NT2/D1 (cell line): Measurements from ENCODE around the gene PLXNA4.

Source experiments
- DNase-seq: peaks from one replicate; pipeline ENCODE4 v3.0.0-alpha.2; 2011; ENCODE audit warnings: low read depth, low spot score
- H3K27me3 ChIP-seq: 2 replicates; pipeline ENCODE4 v1.6.0; 2011; ENCODE audit warnings: mild to moderate bottlenecking; ENCODE audit not compliant: insufficient read length, insufficient read depth
- H3K36me3 ChIP-seq: 2 replicates; pipeline ENCODE4 v1.6.1; 2011; ENCODE audit warnings: mild to moderate bottlenecking, low read length, mixed read lengths; ENCODE audit not compliant: insufficient read depth, insufficient read length
- H3K4me1 ChIP-seq: 2 replicates; pipeline ENCODE4 v1.5.1; 2011; ENCODE audit not compliant: insufficient read depth, insufficient read length
- H3K4me3 ChIP-seq: 2 replicates; pipeline ENCODE4 v1.5.1; 2011; ENCODE audit warnings: low read depth; ENCODE audit not compliant: insufficient read length
- H3K9ac ChIP-seq: 2 replicates; pipeline ENCODE4 v1.6.0; 2011; ENCODE audit warnings: low read depth; ENCODE audit not compliant: insufficient read length
- H3K9me3 ChIP-seq: 2 replicates; pipeline ENCODE4 v1.5.1; 2011; ENCODE audit warnings: mild to moderate bottlenecking, low read length; ENCODE audit not compliant: insufficient read depth
- SUZ12 ChIP-seq: IDR thresholded peaks from 2 replicates; pipeline ENCODE4 v1.6.1; 2011; ENCODE audit not compliant: insufficient read length, insufficient read depth; ENCODE audit errors: extremely low read depth
- YY1 ChIP-seq: IDR thresholded peaks from 2 replicates; pipeline ENCODE4 v1.6.1; 2011; ENCODE audit not compliant: insufficient read length, insufficient read depth
- ZNF274 ChIP-seq: IDR thresholded peaks from 2 replicates; pipeline ENCODE4 v1.6.1; 2011; ENCODE audit warnings: mild to moderate bottlenecking, low read depth, low read length

Gene PLXNA4

GRCh38 chr7:132118641-132119040, 457.6 kb downstream of the PLXNA4 start:
- Histone ChIP-seq H3K9me3 (no peaks in the 10 kb centered on the region), H3K4me3 (no peak overlapping the region), H3K9ac (no peak overlapping the region), H3K36me3 (no peaks in the 10 kb centered on the region), H3K4me1 (peaks cover 3% of the 10 kb centered on the region), H3K27me3 (no peaks in the 10 kb centered on the region)
- DNase-seq = no peak
- no peak for TF ChIP-seq ZNF274
- no peak for TF ChIP-seq SUZ12
- TF ChIP-seq YY1 = no peak

DNA sequence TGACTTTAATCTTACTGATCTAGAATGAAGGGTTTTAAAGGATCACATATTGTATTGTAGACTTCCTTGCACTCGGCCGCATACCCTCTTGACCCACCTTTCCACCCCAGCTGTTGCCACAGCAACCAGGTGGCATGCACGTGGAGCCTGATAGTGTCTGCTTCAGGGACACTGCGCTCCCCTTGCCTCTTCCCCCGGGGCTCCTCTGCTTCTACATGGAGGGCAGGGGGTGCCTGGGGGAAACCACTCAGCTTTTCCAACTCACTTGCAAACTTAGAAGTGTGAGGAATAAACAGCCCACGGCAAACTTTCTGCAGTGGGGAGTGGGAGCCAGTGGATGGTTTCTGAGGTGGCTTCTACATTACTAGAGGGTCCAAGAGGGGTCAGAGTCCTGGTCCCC, 458.6 kb downstream of the PLXNA4 start:
- no peak for DNase-seq
- TF ChIP-seq ZNF274 = no peak
- TF ChIP-seq YY1 = no peak
- TF ChIP-seq SUZ12 = no peak
- H3K27me3 ChIP-seq = no peaks in the 10 kb centered on the region
- H3K4me1 ChIP-seq = peaks cover 3% of the 10 kb centered on the region
- no peaks in the 10 kb centered on the region for H3K9me3 ChIP-seq
- H3K9ac ChIP-seq = no peak overlapping the region
- H3K4me3 ChIP-seq = no peak overlapping the region
- no peaks in the 10 kb centered on the region for H3K36me3 ChIP-seq

DNA sequence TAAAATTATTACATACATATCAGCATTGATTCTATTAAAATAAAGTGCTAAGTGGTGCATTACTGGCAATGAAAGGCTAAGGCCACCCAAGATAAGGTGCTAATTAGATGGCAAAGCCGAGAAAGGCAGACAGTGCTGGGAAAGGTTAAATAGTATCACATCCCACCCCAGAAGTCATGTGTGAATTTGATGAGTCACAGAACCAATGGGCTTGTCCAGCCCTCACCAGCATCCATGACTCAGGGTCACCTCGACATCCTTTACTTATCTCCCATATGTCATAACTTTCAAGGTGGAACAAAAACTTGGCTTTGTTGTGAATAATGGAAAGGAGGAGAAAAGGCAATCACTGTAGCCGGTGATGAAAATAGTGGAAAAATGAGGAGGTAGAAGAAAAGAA, 459.1 kb downstream of the PLXNA4 start:
- H3K4me1 ChIP-seq = peaks cover 3% of the 10 kb centered on the region
- no peaks in the 10 kb centered on the region for H3K36me3 ChIP-seq
- TF ChIP-seq SUZ12 (no peak), ZNF274 (no peak), YY1 (no peak)
- no peak overlapping the region for H3K4me3 ChIP-seq
- H3K9me3 ChIP-seq = no peaks in the 10 kb centered on the region
- no peak for DNase-seq
- H3K27me3 ChIP-seq = no peaks in the 10 kb centered on the region
- no peak overlapping the region for H3K9ac ChIP-seq

GRCh38 chr7:132116369-132116768, 459.9 kb downstream of the PLXNA4 start:
- peaks cover 3% of the 10 kb centered on the region for H3K4me1 ChIP-seq
- TF ChIP-seq YY1 (no peak), ZNF274 (no peak)
- no peak for DNase-seq

DNA sequence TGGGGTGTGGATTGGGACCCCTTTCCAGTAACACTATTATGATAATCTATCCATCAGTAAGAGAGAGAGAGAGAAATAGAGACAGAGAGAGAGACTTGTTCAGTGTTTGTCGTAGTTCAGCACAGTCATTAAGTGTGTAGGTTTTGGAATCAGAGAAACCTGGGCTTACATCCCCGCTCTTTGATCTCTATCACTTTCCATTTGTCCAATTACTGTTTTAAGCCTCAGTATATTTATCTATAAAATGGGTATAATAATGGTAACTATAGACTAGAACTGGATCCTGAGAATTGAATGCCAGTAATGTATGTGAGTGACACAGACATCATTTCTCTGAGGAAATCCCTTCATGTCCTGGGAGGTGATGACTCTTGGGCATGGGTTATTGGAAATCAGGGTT, 460.5 kb downstream of the PLXNA4 start:
- no peaks in the 10 kb centered on the region for H3K9me3 ChIP-seq
- DNase-seq = no peak
- H3K9ac ChIP-seq = no peak overlapping the region
- no peak for TF ChIP-seq YY1
- H3K4me1 ChIP-seq = peaks cover 3% of the 10 kb centered on the region
- no peaks in the 10 kb centered on the region for H3K27me3 ChIP-seq
- H3K4me3 ChIP-seq = no peak overlapping the region
- no peaks in the 10 kb centered on the region for H3K36me3 ChIP-seq

More at GRCh38 chr7:132116369-132116768, 459.9 kb downstream of the PLXNA4 start:
- Histone ChIP-seq H3K9me3 (no peaks in the 10 kb centered on the region), H3K36me3 (no peaks in the 10 kb centered on the region), H3K9ac (no peak overlapping the region), H3K4me3 (no peak overlapping the region), H3K27me3 (no peaks in the 10 kb centered on the region)

DNA sequence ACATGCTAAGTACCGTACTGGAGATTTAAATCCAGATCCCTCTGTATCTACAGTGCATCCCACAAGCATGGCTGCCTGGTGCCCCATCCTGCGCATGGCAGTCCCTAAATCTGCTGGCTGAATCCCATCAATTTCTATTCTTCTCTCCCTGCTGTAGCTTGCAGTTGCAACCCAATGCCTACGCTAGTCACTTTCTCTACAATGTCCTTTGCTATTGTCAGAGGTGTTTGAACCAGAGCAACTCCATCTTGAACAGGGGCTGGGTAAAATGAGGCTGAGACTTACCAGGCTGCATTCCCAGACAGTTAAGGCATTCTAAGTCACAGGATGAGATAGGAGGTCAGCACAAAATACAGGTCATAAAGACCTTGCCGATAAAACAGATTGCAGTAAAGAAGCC, 461.2 kb downstream of the PLXNA4 start:
- Histone ChIP-seq H3K27me3 (no peaks in the 10 kb centered on the region), H3K4me3 (no peak overlapping the region), H3K9me3 (no peaks in the 10 kb centered on the region), H3K9ac (no peak overlapping the region), H3K4me1 (peaks cover 3% of the 10 kb centered on the region), H3K36me3 (no peaks in the 10 kb centered on the region)
- DNase-seq = no peak
- TF ChIP-seq ZNF274 (no peak), YY1 (no peak), SUZ12 (no peak)

GRCh38 chr7:132114411-132114810, 461.9 kb downstream of the PLXNA4 start:
- H3K36me3 ChIP-seq = no peaks in the 10 kb centered on the region
- peaks cover 3% of the 10 kb centered on the region for H3K4me1 ChIP-seq
- TF ChIP-seq SUZ12 (no peak), YY1 (no peak), ZNF274 (no peak)
- no peak for DNase-seq
- no peaks in the 10 kb centered on the region for H3K9me3 ChIP-seq
- no peak overlapping the region for H3K4me3 ChIP-seq
- no peaks in the 10 kb centered on the region for H3K27me3 ChIP-seq
- H3K9ac ChIP-seq = no peak overlapping the region
